Astrocyte of the spinal cord (primary cell): ENCODE measurements around the gene SLC20A1.
A peak's percentile ranks its signal among the peaks of the same experiment; 100 is the strongest.

ENCODE experiments used
- DNase-seq: peaks from one replicate; pipeline ENCODE4 v3.0.0; 2011; ENCODE audit warnings: low read depth, low spot score
- H3K4me3 ChIP-seq: 2 replicates; pipeline ENCODE4 v1.5.1; 2011; ENCODE audit warnings: low read depth, mild to moderate bottlenecking, low read length, moderate library complexity
- in situ Hi-C: cut with HindIII; loops from 2 replicates; pipeline ENCODE4 v1.10.0; 2017; ENCODE audit warnings: low sequenced_read_pairs
- TF ChIP-seq, protein P1 (sequence below): IDR thresholded peaks from 2 replicates; pipeline ENCODE4 v1.5.1; 2012; ENCODE audit warnings: low read depth, mild to moderate bottlenecking, low read length, inconsistent platforms

SLC20A1 gene

GRCh38 chr2:112686348-112687217, 40.8 kb downstream of the SLC20A1 start:
- in situ Hi-C loops = no loop called here
- TF ChIP-seq, protein P1, sequence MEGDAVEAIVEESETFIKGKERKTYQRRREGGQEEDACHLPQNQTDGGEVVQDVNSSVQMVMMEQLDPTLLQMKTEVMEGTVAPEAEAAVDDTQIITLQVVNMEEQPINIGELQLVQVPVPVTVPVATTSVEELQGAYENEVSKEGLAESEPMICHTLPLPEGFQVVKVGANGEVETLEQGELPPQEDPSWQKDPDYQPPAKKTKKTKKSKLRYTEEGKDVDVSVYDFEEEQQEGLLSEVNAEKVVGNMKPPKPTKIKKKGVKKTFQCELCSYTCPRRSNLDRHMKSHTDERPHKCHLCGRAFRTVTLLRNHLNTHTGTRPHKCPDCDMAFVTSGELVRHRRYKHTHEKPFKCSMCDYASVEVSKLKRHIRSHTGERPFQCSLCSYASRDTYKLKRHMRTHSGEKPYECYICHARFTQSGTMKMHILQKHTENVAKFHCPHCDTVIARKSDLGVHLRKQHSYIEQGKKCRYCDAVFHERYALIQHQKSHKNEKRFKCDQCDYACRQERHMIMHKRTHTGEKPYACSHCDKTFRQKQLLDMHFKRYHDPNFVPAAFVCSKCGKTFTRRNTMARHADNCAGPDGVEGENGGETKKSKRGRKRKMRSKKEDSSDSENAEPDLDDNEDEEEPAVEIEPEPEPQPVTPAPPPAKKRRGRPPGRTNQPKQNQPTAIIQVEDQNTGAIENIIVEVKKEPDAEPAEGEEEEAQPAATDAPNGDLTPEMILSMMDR = no peak
- H3K4me3 ChIP-seq = no peak overlapping the region
- no peak for DNase-seq

- in situ Hi-C loops = no loop called here
- no peak for DNase-seq
- TF ChIP-seq, protein P1 = no peak
- no peak overlapping the region for H3K4me3 ChIP-seq
These were observed 41.8 kb downstream of the SLC20A1 start for GRCh38 chr2:112687522-112687921.

GRCh38 chr2:112688086-112688880, 42.5 kb downstream of the SLC20A1 start:
- TF ChIP-seq, protein P1 = no peak
- no peak overlapping the region for H3K4me3 ChIP-seq
- in situ Hi-C loops = no loop called here
- DNase-seq = no peak

GRCh38 chr2:112690853-112691401, 45.2 kb downstream of the SLC20A1 start:
- no peak overlapping the region for H3K4me3 ChIP-seq
- TF ChIP-seq, protein P1 = peak; percentile 44
- in situ Hi-C loops = no loop called here
- peak; percentile 41 for DNase-seq

DNA sequence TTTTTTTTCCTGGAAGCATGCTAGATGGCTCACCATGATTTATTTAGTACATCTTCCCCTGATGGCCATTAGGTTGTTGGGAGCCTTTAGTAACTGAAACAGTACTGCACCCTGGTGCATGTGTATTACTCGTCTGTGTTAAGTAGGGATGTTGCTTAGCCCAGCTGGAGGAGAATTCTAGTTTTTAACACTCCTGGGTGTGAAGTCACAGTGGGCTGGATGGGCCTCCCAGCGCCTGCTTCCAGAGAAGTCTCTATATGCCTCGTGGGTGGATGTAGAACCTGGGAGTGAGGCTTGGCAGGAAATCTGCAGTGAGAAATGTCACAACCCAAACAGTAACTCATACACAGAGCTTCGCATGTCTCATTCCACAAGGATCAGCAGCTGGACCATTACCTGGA, 46.1 kb downstream of the SLC20A1 start:
- TF ChIP-seq, protein P1 = no peak
- in situ Hi-C loops = no loop called here
- DNase-seq = no peak
- H3K4me3 ChIP-seq = no peak overlapping the region

DNA sequence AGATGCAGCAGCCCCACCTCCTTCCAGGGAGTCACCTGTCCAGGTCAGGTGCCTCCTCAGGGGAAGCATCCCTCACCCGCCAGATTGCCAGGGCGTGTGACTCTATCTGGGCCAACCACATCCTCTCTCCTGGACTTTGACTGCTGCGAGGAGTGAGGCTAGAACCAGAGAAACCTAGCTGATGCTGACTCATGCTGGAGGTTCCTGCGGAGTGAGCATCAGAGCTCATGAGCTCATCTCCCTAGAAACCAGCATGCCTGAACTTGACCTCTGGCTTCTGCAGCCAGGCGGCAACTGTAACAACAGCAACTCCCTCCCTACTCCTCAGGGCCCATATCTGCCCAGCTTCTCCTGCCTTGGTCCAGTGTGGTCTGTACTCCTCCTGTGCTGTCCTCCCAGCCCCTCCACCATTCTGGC, 46.8 kb downstream of the SLC20A1 start:
- TF ChIP-seq, protein P1 = no peak
- peak; percentile 95 for DNase-seq
- in situ Hi-C loops = no loop called here
- no peak overlapping the region for H3K4me3 ChIP-seq
